Measurements from ENCODE around the gene ADAM15. TPM values are rescaled to one million over a fixed set of nuclear protein-coding genes. Genes with fewer than 3 reads are reported as not detected.

ADAM15 gene
- total RNA-seq, 1 donor from 2014 or later = 82.5 TPM

DNA sequence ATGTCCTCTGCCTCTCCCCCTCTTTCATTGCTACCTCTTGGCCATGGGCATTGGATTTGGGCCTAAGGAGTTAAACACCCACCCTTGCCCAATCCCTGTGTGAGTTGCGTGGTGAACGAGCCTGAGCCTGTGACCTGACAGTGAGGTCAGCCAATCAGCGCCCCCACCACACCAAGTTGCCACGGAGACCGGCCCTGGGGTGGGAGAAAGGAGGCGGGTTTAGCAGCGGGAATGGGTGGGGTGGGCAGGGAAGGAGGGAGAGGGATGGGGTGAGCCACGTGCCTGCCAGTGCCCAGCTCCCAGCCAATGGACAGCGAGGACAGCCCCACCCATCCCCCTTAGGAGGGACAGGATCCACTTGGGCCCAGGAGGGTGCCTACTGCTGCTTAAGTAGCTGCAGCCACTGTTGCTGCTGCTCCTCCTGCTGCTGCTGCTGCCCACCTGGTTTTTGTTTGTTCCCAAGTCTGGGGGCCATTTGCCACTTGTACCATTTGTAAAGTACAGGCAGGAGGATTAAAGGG lies 39.0 kb upstream of the ADAM15 start:
- DNase-seq (ENCODE audit: low read depth in 2 of 2) = peak; percentile 27 to 29

DNA sequence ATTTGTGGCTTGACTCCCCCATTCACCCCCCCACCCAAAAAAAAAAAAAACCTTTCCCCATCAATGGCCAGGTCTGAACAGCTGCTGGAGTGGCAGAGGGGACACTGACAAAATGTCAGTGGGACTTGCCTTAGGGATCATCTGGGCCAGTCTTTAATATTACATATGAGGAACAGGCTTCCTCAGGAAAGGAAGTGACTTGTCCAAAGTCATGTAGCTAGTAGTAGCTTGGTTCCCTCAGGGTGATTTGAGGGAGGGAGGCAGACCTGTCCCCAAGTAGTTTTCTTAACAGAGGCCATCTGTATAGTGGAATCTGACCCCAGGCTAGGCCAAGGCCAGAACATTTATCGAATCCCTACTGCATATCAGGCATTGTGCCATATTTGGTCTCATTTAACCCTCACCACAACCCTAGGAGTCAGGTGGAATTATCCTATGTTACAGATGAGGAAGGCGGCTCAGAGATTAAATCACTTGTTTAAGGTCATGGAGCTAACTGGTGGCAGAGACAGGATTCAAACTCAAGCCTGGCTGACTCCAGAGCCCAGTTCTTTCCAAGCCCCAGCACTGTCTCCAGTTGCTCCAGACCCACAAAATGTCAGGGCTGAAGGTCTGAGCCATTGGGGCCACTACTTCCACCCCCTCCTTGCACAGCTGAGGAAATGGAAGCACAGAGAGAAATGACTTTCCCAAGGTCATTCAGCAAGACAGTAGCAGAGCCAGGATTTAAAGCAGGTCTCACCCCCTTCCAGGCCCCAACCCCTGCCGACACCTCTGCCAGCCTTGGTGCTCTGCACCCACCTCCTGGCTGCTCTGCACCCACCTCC lies 38.1 kb upstream of the ADAM15 start:
- DNase-seq (ENCODE audit: low read depth in 2 of 2) = no peak

DNA sequence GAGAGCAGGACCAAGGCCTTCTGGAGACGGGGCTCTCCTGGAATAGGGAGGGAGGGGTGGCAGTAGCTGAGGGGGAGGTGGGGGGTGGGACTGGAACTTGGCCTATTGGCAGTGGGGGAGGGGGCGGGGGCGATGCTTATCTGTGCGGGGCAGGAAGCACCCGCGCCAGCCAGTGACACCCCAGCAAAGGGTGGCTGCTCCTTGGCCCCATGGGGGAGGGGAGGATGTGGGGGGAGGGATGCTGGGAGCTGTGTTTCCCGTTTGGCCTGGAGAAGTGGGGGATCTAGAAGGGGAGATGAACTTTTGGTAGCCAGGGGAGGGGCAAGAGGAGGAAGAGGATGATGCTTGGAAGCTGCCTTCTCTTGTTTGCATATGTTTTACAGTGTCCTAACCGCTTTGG lies 37.5 kb upstream of the ADAM15 start:
- DNase-seq (ENCODE audit: low read depth in 2 of 2) = no peak

DNA sequence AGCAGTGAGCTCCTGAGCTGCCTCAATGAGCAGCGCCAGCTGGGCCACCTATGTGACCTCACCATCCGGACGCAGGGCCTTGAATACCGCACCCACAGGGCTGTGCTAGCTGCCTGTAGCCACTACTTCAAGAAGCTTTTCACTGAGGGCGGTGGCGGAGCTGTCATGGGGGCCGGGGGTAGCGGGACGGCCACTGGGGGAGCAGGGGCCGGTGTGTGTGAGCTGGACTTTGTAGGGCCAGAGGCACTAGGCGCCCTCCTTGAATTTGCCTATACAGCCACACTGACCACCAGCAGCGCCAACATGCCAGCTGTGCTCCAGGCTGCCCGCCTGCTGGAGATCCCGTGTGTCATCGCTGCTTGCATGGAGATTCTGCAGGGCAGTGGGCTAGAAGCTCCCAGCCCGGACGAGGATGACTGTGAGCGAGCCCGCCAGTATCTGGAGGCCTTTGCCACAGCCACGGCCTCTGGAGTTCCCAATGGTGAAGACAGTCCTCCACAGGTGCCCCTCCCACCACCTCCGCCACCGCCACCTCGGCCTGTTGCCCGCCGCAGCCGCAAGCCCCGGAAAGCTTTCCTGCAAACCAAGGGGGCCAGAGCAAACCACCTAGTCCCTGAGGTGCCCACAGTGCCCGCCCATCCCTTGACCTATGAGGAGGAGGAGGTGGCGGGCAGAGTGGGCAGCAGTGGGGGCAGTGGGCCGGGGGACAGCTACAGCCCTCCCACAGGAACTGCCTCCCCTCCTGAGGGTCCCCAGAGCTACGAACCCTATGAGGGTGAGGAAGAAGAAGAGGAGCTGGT lies 36.2 kb upstream of the ADAM15 start:
- no peak for DNase-seq (ENCODE audit: low read depth in 2 of 2)

DNA sequence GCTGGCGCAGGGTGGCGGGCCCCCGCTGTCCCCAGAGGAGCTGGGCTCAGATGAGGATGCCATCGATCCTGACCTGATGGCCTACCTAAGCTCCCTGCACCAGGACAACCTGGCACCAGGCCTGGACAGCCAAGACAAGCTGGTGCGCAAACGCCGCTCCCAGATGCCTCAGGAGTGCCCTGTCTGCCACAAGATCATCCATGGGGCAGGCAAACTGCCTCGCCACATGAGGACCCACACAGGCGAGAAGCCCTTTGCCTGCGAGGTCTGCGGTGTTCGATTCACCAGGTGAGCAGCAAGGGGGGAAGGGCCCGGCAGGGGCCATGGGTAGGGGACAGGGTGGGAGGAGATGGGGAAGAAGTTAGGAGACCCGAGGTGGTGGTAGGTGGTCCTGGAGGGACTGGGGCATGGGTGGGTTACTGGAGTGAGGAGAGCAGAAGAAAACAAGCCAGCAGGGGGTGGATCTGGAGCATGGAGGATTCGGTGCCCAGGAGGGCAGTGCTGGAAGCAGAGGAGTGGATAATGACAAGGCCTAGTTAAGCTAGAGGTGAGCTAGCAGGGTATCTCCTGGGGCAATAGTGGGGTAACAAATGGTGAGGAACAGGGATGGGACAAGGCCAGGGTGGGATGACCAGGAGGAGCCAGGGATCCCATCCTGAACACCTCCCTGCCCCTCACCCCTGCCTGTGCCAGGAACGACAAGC lies 35.4 kb upstream of the ADAM15 start:
- DNase-seq (ENCODE audit: low read depth in 2 of 2) = no peak

DNA sequence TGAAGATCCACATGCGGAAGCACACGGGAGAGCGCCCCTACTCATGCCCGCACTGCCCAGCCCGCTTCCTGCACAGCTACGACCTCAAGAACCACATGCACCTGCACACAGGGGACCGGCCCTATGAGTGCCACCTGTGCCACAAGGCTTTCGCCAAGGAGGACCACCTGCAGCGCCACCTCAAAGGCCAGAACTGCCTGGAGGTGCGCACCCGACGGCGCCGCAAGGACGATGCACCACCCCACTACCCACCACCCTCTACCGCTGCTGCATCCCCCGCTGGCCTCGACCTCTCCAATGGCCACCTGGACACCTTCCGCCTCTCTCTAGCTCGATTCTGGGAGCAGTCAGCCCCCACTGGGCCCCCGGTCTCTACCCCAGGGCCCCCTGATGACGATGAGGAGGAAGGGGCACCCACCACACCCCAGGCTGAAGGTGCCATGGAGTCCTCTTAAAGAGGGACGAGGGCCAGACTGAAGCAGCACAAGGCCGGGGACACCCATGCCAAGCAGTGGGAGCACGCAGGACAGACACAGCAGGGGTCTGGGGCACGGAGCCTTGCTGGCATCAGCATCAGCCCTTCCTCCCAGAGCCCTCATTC lies 34.8 kb upstream of the ADAM15 start:
- DNase-seq (ENCODE audit: low read depth in 2 of 2) = no peak

DNA sequence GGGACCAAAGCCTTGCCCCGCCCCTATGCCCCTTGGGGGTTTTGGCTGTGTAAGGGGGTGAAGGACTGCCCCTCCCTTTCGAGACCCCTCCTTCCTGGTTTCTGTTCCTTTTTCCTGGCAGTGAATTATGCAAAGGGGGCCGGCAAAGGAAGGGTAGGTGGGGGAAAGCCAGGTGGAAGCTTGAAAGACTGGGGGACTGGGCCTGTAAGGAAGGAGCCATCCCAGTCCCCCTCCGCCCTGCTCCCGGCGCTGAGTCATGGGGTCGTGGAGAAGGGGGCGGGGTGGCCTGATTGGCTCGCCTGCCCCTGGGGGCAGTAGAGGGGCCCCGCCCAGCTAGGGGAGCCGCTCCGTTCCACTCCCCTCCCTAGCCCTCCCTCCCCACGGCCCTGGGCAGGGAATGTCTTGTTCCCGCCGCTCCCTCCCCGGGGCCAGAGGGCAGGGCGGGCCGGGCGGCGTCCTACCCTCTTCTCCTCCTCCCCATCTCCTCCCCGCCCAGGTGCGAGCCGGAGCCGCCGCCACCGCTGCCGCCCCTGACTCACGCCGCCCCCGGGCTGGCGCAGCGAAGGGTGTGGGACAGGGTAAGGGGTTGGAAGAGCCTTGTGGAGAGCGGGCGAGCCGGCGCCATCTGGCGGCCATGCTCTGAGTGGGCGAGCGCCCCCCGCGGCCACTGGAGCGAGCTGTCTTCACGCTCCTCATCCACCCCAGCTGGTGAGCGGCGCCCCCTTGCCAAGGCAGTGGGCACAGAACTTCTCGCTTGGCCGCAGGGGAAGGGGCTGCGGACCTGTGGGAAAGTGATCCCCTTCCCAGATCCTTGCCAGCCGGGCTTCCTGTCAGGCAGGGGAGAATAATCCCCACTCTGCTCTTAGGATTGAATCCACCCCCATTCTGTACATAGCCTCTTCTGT lies 33.8 kb upstream of the ADAM15 start:
- peak; percentile 90 to 93 for DNase-seq (ENCODE audit: low read depth in 2 of 2)

DNA sequence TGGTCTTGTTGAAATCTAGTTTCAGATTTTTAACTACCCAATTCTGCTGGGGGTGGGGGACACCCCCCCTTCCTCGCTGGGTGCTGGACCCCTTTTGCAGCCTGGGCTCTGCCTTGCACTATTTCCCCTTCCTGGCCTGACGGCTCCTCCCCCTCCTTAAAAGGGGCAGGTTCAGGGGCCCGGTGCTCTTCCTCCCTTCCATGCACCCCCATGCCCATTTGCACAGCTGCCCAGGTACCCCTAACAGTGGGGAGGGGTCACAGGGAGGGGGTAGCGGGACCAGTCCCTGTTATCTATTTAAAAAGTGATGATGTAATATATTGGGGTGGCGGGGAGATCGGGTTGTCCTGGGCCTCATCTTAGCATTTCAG lies 33.2 kb upstream of the ADAM15 start:
- DNase-seq (ENCODE audit: low read depth in 2 of 2) = no peak

DNA sequence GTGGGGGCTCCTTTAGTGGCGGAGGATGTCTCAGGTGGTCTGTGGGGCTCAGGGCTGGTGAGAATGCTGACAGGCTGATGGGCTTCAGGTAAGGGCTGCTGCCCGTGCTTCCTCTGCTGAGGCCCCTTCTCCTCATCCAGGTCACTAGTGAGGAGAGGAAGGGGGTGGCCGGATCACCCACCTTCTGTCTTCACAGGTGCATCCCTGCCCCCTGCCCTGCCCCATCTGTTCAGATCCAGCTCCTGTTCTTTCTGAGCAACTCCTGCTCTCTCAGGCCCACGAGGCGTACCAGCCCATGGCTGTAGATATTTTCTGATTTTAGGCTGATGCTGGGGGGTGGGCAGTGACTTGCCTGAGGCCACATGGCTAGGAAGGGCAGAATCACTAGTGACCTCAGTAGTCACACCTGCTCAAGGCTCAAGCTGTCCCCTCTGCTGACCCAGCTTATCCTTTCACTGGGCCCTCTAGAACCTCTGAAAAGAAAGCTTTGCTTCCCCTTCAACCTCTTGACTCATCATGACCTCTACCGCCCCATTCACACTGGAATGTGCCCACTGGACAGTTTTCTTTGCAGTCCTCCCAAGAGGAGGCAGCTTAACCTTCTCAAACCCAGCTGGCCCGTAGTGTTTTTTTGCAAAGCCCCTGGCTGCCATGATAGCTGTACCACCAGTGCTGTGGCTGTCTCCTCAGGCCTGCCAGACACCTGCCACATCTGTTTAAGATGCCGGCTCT lies 32.3 kb upstream of the ADAM15 start:
- no peak for DNase-seq (ENCODE audit: low read depth in 2 of 2)

DNA sequence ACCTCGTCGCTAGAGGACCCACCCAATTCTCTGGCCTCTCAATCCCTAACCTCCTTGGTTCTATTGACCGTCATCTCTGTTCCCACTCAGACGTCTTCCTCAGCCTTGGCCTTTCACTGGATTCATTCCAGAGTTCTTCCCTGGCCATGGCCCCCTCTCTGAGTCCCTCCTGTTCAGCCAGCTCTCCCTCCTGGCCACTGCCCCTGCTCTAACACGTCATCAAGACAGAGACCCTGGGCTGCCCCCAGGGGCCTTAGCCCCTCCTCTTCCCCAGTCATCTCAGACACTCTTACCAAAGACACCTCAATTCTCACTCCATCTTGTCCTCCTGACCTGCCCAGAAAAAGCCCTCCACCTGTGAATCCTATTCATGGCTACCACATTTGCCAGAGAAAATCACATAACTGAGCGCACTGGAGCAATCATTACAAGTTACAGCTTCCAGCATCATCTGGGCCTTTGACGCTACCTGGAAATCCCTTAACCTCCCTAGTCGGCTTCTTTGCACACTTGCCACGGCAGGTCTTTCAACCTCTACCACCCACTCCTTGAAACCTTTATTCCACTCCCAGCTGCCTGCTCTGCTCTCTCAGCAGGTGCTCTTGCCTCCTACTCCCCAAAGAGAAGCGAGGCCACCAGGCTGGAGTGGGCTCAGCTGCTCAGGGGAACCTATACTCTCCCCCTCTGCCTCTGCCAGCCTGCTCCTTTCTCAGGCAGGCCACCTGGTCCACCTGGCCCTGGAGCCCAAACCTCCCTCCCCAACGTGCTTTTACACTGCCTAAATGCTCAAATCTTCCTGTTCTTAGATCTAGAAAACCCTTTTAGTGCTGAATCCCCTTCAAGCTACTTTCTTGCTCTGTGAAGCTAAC lies 31.5 kb upstream of the ADAM15 start:
- DNase-seq (ENCODE audit: low read depth in 2 of 2) = no peak

DNA sequence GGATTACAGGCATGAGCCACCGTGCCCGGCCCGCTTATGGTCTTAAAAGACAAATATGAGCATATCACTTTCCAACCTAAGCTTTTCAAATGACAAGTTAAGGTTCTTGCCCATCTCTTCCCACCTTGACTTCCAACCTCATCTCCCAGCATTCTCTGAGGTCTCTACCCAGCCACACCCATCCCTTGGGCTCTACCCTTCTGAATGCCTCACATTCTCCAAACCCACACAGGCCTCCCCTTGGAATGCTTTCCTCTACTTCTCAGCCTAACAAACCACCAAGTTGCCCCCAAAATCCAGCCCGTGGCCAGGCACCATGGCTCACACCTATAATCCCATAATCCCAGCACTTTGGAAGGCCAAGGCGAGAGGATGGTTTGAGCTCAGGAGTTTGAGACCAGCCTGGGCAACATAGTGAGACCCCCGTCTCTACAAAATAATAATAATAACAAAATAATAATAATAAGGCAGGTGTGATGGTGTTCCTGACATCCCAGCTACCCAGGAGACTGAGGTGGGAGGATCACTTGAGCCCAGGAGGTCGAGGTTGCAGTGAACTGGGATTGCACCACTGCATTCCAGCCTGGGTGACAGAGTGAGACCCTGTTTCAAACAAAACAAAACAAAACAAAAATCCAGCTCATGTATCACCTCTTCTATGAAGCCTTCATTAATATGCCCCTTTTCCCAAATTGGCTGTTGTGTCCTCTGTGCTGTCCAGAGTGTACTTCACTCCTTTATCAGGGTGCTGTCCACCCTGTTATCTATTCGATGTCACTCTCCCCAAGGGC lies 28.8 kb upstream of the ADAM15 start:
- DNase-seq (ENCODE audit: low read depth in 2 of 2) = no peak

DNA sequence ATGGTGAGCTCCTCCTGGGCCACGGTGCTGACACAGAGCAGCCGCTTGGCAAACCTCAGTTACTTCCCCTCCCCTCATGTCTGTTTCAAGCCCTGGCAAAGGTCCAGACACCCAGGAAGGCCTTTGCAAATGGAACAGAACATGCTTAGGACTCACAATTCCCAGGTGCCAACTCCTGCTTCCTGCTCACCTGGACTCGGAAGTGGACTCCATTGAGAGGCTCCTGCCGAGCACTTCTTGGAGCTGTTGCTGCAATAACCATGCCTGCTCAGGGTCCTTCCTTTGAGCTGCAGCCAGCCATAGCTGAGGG lies 28.2 kb upstream of the ADAM15 start:
- no peak for DNase-seq (ENCODE audit: low read depth in 2 of 2)

DNA sequence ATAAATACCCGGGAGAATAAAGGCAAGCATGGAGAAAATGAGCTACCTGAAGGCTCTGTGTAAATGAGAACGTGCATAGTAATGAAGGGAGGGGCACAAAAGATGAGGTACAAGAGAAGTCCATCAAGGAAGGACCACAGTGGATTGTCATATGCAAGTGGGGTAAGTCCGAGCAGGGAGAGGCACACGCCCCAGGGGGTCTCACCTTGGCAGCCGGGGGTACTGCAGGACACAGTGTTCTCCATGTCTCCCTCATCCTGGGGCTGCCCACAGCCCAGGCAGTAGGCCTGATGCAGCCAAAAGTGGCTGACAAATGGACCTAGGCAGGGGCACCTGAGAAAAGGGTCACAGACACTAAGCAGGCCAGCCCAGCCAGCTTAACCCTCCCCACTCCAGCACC lies 27.5 kb upstream of the ADAM15 start:
- DNase-seq (ENCODE audit: low read depth in 2 of 2) = no peak

DNA sequence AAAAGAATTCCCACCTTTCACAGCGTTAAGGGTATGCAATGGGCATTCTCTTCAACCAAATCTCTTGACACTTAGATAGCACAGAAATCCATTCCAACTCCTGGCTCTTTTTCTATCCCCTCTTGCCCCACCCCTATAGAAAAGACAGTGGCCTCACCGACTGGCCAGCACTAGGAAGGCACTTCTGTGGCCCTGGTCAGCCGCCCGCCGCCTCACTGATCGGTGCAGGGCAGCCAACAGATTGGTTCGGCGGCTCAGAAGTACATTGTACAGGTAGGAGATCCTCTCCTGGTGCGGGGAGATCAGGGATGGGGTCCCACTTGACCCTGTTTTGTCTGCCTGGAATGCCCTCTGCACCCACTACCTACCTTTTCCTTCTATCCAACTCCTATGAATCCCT lies 26.8 kb upstream of the ADAM15 start:
- DNase-seq (ENCODE audit: low read depth in 2 of 2) = no peak

DNA sequence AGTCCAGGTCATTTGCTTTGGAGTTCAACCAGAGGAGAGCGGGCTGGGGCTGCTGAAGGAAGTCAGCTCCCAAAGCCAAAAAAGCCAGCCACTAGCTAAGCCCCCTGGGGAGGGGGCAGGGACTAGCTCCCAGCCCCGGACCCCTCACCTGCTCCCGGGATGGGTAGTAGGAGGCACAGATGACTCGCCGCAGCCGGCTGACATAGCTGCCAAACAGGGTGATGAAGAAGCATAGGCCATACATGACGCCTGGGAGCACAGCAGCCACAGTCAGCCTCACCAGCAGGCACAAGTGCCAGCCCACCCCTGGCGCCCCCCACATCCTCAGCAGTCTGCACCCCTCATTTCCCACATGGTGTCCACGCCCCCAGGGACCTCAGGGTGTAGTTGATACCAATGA lies 25.0 kb upstream of the ADAM15 start:
- no peak for DNase-seq (ENCODE audit: low read depth in 2 of 2)

DNA sequence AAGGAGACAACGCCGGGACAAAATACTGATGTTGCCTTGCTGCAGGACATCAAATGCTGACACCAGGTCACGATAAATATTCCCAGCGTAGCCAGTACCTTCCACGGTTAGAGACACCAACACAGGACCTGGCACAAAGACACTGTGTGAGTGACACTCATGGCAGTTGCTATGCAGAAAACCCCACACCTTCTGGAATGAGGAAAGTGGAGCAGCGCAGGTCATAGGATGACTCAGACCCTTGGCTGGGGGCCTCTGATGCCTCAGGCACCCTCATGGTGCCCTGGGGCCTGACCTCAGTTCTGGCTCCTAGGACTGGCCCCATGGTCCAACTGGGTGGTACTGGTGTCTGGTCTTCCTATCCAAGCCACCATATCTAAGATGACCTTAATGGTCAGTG lies 24.5 kb upstream of the ADAM15 start:
- no peak for DNase-seq (ENCODE audit: low read depth in 2 of 2)

DNA sequence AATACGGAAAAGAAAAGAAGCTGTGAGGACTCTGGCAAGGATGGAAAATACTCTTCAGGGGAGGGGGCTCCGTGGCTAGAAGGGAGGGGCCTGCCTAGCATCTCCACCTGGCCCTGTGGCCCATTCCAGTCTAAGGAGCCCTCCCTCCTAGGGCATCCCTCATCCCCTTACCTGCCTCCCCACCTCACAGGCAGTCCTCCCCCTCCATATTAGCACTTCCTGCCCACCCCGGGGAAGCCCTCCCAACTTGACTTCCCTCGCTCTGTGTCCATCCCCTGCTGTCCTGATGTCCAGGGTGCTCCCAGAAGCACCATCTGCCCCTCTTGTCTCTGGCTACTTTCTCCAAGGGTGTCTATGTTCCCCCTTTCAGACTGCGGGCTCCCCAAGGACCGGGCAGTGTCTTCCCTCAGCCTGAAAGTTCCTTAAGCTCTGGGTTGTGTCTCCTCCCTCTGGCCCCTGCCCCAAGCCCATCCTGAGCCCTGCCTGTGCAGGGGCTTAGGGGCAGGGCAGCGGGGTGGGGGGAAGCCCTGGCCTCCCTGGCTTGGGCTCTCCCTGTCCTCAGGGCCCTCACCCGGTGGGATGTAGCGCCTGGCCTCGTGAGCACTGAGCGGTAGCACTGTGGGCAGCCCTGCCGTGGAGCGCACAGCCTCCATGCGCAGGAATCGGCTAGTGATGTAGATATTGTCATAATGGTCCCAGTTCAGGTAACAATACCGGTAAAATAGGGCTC lies 21.4 kb upstream of the ADAM15 start:
- no peak for DNase-seq (ENCODE audit: low read depth in 2 of 2)

All from lung microvascular endothelial cell (primary cell).